Breast epithelium (tissue), 4 donors: ENCODE results near the gene MAT2B. TPM values are rescaled to one million over a fixed set of nuclear protein-coding genes. Genes with fewer than 3 reads are reported as not detected.

Source experiments
- DNase-seq, 2 donors: peaks; one replicate each; pipeline ENCODE4 v3.0.0-alpha.2; 2019; ENCODE audit warnings: low spot score in 2 of 2
- H3K27ac ChIP-seq, 2 donors: fragments of 200-600 bp; sonication (generic) in 1 of 2; one replicate each; pipeline ENCODE4 v1.5.1; 2016 to 2019; ENCODE audit warnings: mild to moderate bottlenecking in 1 of 2
- H3K27me3 ChIP-seq, 2 donors: fragments of 200-600 bp; sonication (generic) in 1 of 2; one replicate each; pipeline versions ENCODE4 v1.5.1 to v1.6.0; 2017 to 2019; ENCODE audit warnings: control low read depth in 1 of 2, mild to moderate bottlenecking in 1 of 2
- H3K36me3 ChIP-seq: fragments of 200-600 bp; one replicate; pipeline ENCODE4 v1.5.1; 2019
- H3K4me1 ChIP-seq, 2 donors: fragments of 200-600 bp; sonication (generic); one replicate each; pipeline ENCODE4 v1.5.1; 2016 to 2019; ENCODE audit warnings: control low read depth in 1 of 2
- H3K4me3 ChIP-seq, 3 donors: fragments of 200-600 bp; sonication (generic); 1 replicate in 2 of 3; 2 replicates in 1 of 3; pipeline ENCODE4 v1.5.1; 2016 to 2019; ENCODE audit warnings: mild to moderate bottlenecking in 3 of 3, moderate library complexity in 2 of 3
- H3K9me3 ChIP-seq, 2 donors: fragments of 200-600 bp; sonication (generic) in 1 of 2; one replicate each; pipeline ENCODE4 v1.5.1; 2016 to 2019; ENCODE audit warnings: control low read depth in 1 of 2
- CTCF ChIP-seq, 3 donors: fragments of 450-650 bp; IDR thresholded peaks; one replicate each; pipeline ENCODE4 v1.5.1; 2016 to 2017; ENCODE audit warnings: antibody characterized with exemption in 3 of 3, mild to moderate bottlenecking in 3 of 3, moderate library complexity in 3 of 3
- POLR2A ChIP-seq: fragments of 450-650 bp; IDR thresholded peaks from one replicate; pipeline ENCODE4 v1.6.1; 2016; ENCODE audit warnings: antibody characterized with exemption, mild to moderate bottlenecking, moderate library complexity
- POLR2AphosphoS5 ChIP-seq, 3 donors: sonication (generic); formaldehyde crosslinking; IDR thresholded peaks; one replicate each; pipeline ENCODE4 v1.6.1; 2017; ENCODE audit warnings: antibody characterized with exemption in 3 of 3
- intact Hi-C: fragments of 100-400 bp; cut with DNase I; formaldehyde crosslinking; loops from one replicate; pipeline ENCODE4 v1.15.1; 2023; ENCODE audit warnings: low total_unique reads
- total RNA-seq, 3 donors: library from RNA; depleted of rRNA; stranded (reverse); fragments of >200 nt; gene quantifications; one replicate each; pipeline ENCODE4 v1.1.0, GENCODE V29; 2016

MAT2B gene
- total RNA-seq, 3 donors from 2014 or later, result 49.0 to 68.8 (median 55.4) TPM

- Histone ChIP-seq H3K27me3 (no peaks in the 10 kb centered on the region), H3K27ac (peak overlapping the region; percentile 98 to 99), H3K4me1 (peaks cover 5 to 18% of the 10 kb centered on the region in 2 donors), H3K4me3 (peak overlapping the region; percentile 58 to 75 (median 71)), H3K9me3 (no peaks in the 10 kb centered on the region), H3K36me3 (no peaks in the 10 kb centered on the region)
- TF ChIP-seq CTCF (IDR thresholded peaks at IDR 0.05) (no peak), POLR2AphosphoS5 (IDR thresholded peaks at IDR 0.05) (no peak), POLR2A (no peak)
- intact Hi-C loops, result no loop called here
- DNase-seq, result no peak
Observed at GRCh38 chr5:163506095-163506457, 657 bp downstream of the MAT2B start.

DNA sequence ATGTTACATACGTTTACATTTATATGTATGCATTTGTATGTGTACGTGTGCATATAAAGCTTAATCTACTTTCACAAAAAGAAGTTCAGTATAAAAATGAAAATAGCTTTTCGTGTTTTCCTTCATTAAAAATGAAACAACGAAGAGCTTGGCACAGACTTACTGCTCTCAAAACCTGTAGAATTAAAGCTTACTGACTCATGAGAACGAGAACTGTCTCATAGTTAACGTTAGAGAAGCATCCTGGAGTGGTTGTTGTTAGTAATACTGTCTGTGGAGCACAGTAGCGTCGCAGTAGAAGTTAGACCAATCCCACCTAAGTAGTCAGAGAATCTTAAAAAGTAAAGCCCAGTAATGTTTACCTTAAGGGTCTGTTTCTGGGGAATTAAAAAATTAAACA lies 1.3 kb downstream of the MAT2B start:
- no peaks in the 10 kb centered on the region for H3K36me3 ChIP-seq
- H3K9me3 ChIP-seq, result no peaks in the 10 kb centered on the region
- peak overlapping the region; percentile 58 to 75 (median 71) for H3K4me3 ChIP-seq
- H3K27me3 ChIP-seq, result no peaks in the 10 kb centered on the region
- no peak for DNase-seq
- no peak for TF ChIP-seq POLR2AphosphoS5 (IDR thresholded peaks at IDR 0.05)
- no peak for TF ChIP-seq POLR2A
- TF ChIP-seq CTCF (IDR thresholded peaks at IDR 0.05), result no peak
- peak overlapping the region; percentile 98 to 99 for H3K27ac ChIP-seq
- intact Hi-C loops, result no loop called here
- peaks cover 5 to 18% of the 10 kb centered on the region in 2 donors for H3K4me1 ChIP-seq

GRCh38 chr5:163508753-163509152 lies 3.3 kb downstream of the MAT2B start:
- Histone ChIP-seq H3K9me3 (no peaks in the 10 kb centered on the region), H3K27me3 (no peaks in the 10 kb centered on the region), H3K4me3 (peak overlapping the region in 2 of 3 donors; percentile 35 to 71), H3K36me3 (no peaks in the 10 kb centered on the region), H3K27ac (peak overlapping the region; percentile 77 to 99), H3K4me1 (peaks cover 5 to 18% of the 10 kb centered on the region in 2 donors)
- no peak for DNase-seq
- intact Hi-C loops, result no loop called here
- TF ChIP-seq CTCF (IDR thresholded peaks at IDR 0.05), result no peak
- TF ChIP-seq POLR2A, result no peak
- TF ChIP-seq POLR2AphosphoS5 (IDR thresholded peaks at IDR 0.05), result no peak

DNA sequence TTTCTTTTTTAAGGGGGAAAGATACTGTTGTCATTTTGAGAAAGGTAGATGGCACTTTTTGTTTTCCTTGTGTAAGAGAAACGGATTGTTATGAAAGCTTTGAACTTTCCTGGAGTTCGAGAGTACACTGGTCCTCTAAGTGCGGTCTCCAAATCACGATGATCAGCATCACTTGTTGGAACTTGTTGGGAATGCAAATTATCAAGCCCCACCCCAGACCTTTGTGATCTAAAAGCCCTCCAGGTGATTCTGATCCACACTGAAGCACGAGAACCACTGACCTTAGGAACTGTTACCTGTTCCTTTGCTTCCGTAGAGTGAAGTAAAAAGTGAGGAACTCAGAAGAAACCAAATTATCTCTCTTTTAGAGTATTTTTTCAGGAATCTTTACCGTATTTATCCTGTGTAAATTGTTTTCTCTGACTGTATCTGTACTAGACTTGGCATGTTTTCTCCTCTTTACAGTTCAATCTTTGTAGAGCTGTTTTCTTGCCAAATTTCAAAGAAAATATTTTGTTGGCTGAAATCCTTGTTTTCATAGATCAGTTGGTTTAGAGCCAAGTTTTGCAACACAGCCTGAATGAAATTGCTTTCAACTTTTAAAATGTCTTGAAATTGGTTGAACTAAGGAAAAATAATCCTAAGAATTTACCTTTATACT lies 4.0 kb downstream of the MAT2B start:
- intact Hi-C loops, result no loop called here
- TF ChIP-seq CTCF (IDR thresholded peaks at IDR 0.05) (no peak), POLR2AphosphoS5 (IDR thresholded peaks at IDR 0.05) (no peak), POLR2A (no peak)
- H3K36me3 ChIP-seq, result no peaks in the 10 kb centered on the region
- peak overlapping the region; percentile 3 to 71 (median 35) for H3K4me3 ChIP-seq
- DNase-seq, result peak in 1 of 2 donors; percentile 55
- no peaks in the 10 kb centered on the region for H3K9me3 ChIP-seq
- peak overlapping the region; percentile 77 to 99 for H3K27ac ChIP-seq
- no peaks in the 10 kb centered on the region for H3K27me3 ChIP-seq
- H3K4me1 ChIP-seq, result peaks cover 5 to 18% of the 10 kb centered on the region in 2 donors

DNA sequence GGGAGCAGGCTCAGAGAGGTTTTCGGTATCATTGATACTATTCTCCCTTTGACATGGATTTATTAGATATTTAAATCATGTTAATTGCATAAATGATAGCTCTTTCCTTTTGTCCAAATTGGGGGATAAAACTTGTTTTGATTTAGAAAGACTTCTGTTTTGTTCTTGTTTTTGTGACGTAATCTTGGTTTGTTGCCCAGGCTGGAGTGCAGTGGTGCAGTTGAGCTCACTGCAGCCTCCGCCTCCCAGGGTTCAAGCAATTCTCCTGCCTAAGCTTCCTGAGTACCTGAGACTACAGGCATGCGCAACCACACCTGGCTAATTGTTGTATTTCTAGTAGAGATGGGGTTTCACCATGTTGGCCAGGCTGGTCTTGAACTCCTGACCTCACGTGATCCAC lies 7.1 kb downstream of the MAT2B start:
- peaks cover 3% of the 10 kb centered on the region for H3K36me3 ChIP-seq
- H3K4me1 ChIP-seq, result peaks cover 5 to 9% of the 10 kb centered on the region in 2 donors
- H3K9me3 ChIP-seq, result no peaks in the 10 kb centered on the region
- intact Hi-C loops, result no loop called here
- H3K27me3 ChIP-seq, result no peaks in the 10 kb centered on the region
- TF ChIP-seq CTCF (IDR thresholded peaks at IDR 0.05), result no peak
- no peak for TF ChIP-seq POLR2AphosphoS5 (IDR thresholded peaks at IDR 0.05)
- no peak for TF ChIP-seq POLR2A
- H3K4me3 ChIP-seq, result no peak overlapping the region
- DNase-seq, result no peak
- H3K27ac ChIP-seq, result no peak overlapping the region
